ENCODE results near the gene HSH2D. TPM values are rescaled to one million over a fixed set of nuclear protein-coding genes. Genes with fewer than 3 reads are reported as not detected.

The HSH2D gene
- total and polyA plus RNA-seq, 4 donors: 5.5 to 9.3 (median 6.4) TPM

DNA sequence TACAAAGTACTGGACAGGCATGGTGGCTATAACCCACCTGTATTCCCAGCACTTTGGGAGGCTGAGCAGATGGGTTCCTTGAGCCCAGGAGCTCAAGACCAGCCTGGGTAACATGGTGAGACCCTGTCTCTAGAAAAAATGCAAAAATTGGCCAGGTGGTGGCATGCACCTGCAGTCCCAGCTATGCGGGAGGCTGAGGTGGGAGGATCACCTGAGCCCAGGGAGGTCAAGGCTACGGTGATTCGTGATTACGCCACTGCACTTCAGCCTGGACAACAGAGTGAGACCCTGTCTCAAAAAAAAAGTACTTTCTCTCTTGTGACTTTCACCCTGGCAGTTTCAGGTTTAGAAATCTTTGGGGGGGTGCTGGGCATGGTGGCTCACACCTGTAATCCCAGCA, 43.0 kb upstream of the HSH2D start:
- ATAC-seq (ENCODE audit: insufficient read depth, low FRiP score) (no peak), DNase-seq (no peak)
- Histone ChIP-seq H3K27me3 (ENCODE audit: control insufficient read depth in 3 of 3, insufficient read depth in 3 of 3, low read length in 2 of 3) (no peaks in the 10 kb centered on the region), H3K36me3 (ENCODE audit: control insufficient read depth in 4 of 4, insufficient read depth in 4 of 4, low read length in 4 of 4) (peaks cover 15 to 46% (median 40%) of the 10 kb centered on the region in 4 donors), H3K4me1 (ENCODE audit: control insufficient read depth in 5 of 5, insufficient read depth in 5 of 5, low read length in 5 of 5) (peaks cover 0 to 1% (median 0%) of the 10 kb centered on the region in 5 donors), H3K9ac (ENCODE audit: insufficient read depth in 1 of 2, low read length in 2 of 2) (no peak overlapping the region), H3K27ac (ENCODE audit: low read depth in 1 of 2, low read length in 1 of 2) (no peak overlapping the region), H3K9me3 (ENCODE audit: control insufficient read depth in 4 of 4, insufficient read depth in 3 of 4, low read length in 3 of 4) (no peaks in the 10 kb centered on the region), H3K4me3 (no peak overlapping the region)
- WGBS, 2 donors: 96 to 97% methylated on average over 4 of the region's 4 CpGs
- no peak for TF ChIP-seq CTCF (IDR thresholded peaks at IDR 0.05; ENCODE audit: control extremely low read depth, extremely low read depth)

DNA sequence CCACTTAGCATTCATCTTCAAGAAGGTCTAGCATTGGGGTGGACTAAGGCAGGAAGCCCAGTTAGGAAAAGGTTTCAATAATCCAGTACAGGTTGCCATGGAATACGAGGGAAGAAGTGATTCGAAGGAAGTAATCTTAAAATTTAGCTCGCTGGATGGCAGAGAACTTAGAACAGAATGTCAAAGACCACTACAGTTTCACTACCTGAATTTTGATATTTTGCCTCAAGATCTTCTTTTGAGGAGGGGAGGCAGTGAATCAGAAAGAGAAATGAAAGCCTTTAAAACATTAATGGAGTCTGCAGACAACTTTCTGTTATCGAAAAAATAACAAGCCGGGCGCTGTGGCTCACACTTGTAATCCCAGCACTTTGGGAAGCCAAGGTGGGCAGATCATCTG, 38.8 kb upstream of the HSH2D start:
- no peaks in the 10 kb centered on the region for H3K9me3 ChIP-seq (ENCODE audit: control insufficient read depth in 4 of 4, insufficient read depth in 3 of 4, low read length in 3 of 4)
- H3K4me1 ChIP-seq (ENCODE audit: control insufficient read depth in 5 of 5, insufficient read depth in 5 of 5, low read length in 5 of 5): no peaks in the 10 kb centered on the region
- H3K27ac ChIP-seq (ENCODE audit: low read depth in 1 of 2, low read length in 1 of 2): no peak overlapping the region
- H3K4me3 ChIP-seq: no peak overlapping the region
- WGBS, 2 donors: 79 to 81% methylated on average over 6 of the region's 6 CpGs
- peaks cover 5 to 24% (median 21%) of the 10 kb centered on the region in 4 donors for H3K36me3 ChIP-seq (ENCODE audit: control insufficient read depth in 4 of 4, insufficient read depth in 4 of 4, low read length in 4 of 4)
- H3K9ac ChIP-seq (ENCODE audit: insufficient read depth in 1 of 2, low read length in 2 of 2): no peak overlapping the region
- TF ChIP-seq CTCF (IDR thresholded peaks at IDR 0.05; ENCODE audit: control extremely low read depth, extremely low read depth): no peak
- no peaks in the 10 kb centered on the region for H3K27me3 ChIP-seq (ENCODE audit: control insufficient read depth in 3 of 3, insufficient read depth in 3 of 3, low read length in 2 of 3)
- DNase-seq (no peak), ATAC-seq (ENCODE audit: insufficient read depth, low FRiP score) (no peak)

DNA sequence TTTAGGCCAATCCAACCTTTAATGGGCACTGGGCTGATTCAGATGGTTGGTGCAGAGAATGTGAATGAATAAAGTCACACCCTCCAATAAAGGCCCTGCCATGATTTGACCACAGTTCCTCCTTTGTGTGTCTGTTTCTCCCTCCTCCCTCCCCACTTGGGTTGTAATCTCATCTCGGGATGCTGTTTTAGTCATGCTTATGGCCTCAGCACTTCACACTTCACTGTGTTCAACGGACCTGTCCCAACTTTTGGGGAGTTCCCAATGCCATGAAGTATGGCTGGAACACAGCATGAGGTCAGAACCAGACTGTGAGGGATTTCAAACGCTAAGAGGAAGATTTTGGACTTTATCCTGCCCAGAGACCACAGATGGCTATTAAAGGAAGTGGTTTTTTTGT, 37.4 kb upstream of the HSH2D start:
- Histone ChIP-seq H3K36me3 (ENCODE audit: control insufficient read depth in 4 of 4, insufficient read depth in 4 of 4, low read length in 4 of 4) (peaks cover 4 to 19% (median 14%) of the 10 kb centered on the region in 4 donors), H3K9me3 (ENCODE audit: control insufficient read depth in 4 of 4, insufficient read depth in 3 of 4, low read length in 3 of 4) (no peaks in the 10 kb centered on the region), H3K27ac (ENCODE audit: low read depth in 1 of 2, low read length in 1 of 2) (peak overlapping the region in 1 of 2 donors; percentile 67), H3K4me3 (no peak overlapping the region), H3K9ac (ENCODE audit: insufficient read depth in 1 of 2, low read length in 2 of 2) (no peak overlapping the region), H3K27me3 (ENCODE audit: control insufficient read depth in 3 of 3, insufficient read depth in 3 of 3, low read length in 2 of 3) (no peaks in the 10 kb centered on the region), H3K4me1 (ENCODE audit: control insufficient read depth in 5 of 5, insufficient read depth in 5 of 5, low read length in 5 of 5) (no peaks in the 10 kb centered on the region)
- ATAC-seq (ENCODE audit: insufficient read depth, low FRiP score) (no peak), DNase-seq (no peak)
- no peak for TF ChIP-seq CTCF (IDR thresholded peaks at IDR 0.05; ENCODE audit: control extremely low read depth, extremely low read depth)
- 20 to 26% methylated on average over 3 of the region's 3 CpGs for WGBS, 2 donors

Data from lung (tissue), 12 donors.